ENCODE measurements around the gene CDC42BPG.

CDC42BPG gene

DNA sequence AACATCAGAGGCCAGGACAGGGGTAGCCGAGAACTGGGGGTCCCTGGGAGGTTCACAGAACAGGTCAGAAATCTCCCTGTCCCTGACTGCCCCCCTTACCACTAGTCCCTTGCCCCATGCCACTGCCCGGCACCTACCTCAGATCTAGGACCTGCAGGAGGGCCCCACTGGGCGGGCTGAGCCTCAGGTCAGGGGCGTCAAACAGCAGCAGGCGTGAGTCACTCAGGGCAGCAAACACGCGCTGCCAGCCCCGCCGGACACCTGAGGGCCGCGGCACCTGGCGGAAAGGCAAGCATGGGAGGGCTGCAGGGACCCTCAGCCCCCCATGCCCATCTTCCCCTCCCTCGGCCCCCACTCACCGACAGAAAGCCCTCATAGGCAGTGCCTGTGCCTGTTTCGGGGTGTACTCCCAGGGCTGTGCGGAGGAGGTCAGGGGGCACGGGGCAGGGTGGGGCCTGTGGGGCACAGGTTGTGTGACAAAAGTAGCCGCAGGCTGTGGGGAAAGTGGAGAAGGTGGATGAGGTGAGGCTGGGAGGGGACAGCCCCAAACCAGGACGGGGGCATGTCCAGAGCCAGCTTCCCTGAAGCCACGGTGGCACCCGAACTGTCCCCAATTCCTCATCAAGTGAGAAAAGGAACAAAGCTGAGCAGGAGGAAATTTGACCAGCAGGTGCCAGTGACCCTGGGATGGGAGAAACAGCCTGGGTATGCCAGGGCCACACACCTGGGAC is 11.8 kb downstream of the CDC42BPG start:
- Histone ChIP-seq H3K4me1 (ENCODE audit: insufficient read depth, low read length, poor library complexity, severe bottlenecking) (peaks cover 6% of the 10 kb centered on the region), H3K36me3 (ENCODE audit: insufficient read depth, low read length) (no peaks in the 10 kb centered on the region), H3K9me3 (ENCODE audit: insufficient read depth, low read depth, low read length) (no peaks in the 10 kb centered on the region), H3F3A (ENCODE audit: low read depth) (no peaks in the 10 kb centered on the region), H3K9ac (ENCODE audit: low read depth, low read length, poor library complexity, severe bottlenecking) (no peak overlapping the region), H4K20me1 (ENCODE audit: insufficient read depth, low read length, poor library complexity, severe bottlenecking) (no peaks in the 10 kb centered on the region), H3K4me2 (ENCODE audit: low read depth, low read length, poor library complexity, severe bottlenecking) (no peak overlapping the region), H2AFZ (ENCODE audit: low read length) (no peak overlapping the region), H3K79me2 (ENCODE audit: insufficient read depth, low read length) (no peaks in the 10 kb centered on the region), H3K9me2 (replicated peaks; ENCODE audit: low read depth, low read length) (no peaks in the 10 kb centered on the region), H3K4me3 (ENCODE audit: low read length, poor library complexity, severe bottlenecking) (no peak overlapping the region), H3K27me3 (ENCODE audit: insufficient read depth, low read length, poor library complexity, severe bottlenecking) (no peaks in the 10 kb centered on the region)
- TF ChIP-seq, protein P1, sequence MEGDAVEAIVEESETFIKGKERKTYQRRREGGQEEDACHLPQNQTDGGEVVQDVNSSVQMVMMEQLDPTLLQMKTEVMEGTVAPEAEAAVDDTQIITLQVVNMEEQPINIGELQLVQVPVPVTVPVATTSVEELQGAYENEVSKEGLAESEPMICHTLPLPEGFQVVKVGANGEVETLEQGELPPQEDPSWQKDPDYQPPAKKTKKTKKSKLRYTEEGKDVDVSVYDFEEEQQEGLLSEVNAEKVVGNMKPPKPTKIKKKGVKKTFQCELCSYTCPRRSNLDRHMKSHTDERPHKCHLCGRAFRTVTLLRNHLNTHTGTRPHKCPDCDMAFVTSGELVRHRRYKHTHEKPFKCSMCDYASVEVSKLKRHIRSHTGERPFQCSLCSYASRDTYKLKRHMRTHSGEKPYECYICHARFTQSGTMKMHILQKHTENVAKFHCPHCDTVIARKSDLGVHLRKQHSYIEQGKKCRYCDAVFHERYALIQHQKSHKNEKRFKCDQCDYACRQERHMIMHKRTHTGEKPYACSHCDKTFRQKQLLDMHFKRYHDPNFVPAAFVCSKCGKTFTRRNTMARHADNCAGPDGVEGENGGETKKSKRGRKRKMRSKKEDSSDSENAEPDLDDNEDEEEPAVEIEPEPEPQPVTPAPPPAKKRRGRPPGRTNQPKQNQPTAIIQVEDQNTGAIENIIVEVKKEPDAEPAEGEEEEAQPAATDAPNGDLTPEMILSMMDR (conservative IDR thresholded peaks at IDR 0.05; ENCODE audit: low read length) = no peak
- no peak for TF ChIP-seq EZH2phosphoT487 (IDR thresholded peaks at IDR 0.05; ENCODE audit: borderline replicate concordance)

DNA sequence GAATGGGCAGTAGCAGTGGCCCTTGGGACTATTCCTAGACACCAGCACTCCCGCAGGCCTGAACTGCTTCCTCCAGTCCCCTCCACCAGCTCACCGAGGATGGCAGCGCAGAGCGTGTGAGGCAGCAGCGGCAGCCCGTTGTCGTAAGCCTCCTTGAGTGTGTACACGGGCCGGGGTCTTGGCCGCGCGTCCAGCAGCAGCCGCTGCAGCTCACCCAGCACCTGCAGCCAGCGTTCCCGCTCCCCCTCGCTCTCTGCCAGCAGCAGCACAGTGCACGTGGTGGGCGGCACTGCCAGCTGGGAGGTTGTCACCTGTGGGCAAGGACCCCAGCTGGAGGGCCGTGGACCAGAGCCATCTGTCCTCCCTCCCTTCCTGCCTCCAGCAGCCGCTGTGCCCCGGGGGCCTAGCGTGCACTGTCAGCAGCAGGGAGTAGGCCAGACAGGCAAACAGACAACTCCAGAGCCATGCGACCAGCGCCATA is 13.0 kb downstream of the CDC42BPG start:
- Histone ChIP-seq H3K9me3 (ENCODE audit: insufficient read depth, low read depth, low read length) (no peaks in the 10 kb centered on the region), H3K4me2 (ENCODE audit: low read depth, low read length, poor library complexity, severe bottlenecking) (no peak overlapping the region), H3K9ac (ENCODE audit: low read depth, low read length, poor library complexity, severe bottlenecking) (no peak overlapping the region), H3K36me3 (ENCODE audit: insufficient read depth, low read length) (no peaks in the 10 kb centered on the region), H3K27me3 (ENCODE audit: insufficient read depth, low read length, poor library complexity, severe bottlenecking) (no peaks in the 10 kb centered on the region), H4K20me1 (ENCODE audit: insufficient read depth, low read length, poor library complexity, severe bottlenecking) (no peaks in the 10 kb centered on the region), H3K4me3 (ENCODE audit: low read length, poor library complexity, severe bottlenecking) (no peak overlapping the region), H3K79me2 (ENCODE audit: insufficient read depth, low read length) (no peaks in the 10 kb centered on the region), H3K9me2 (replicated peaks; ENCODE audit: low read depth, low read length) (no peaks in the 10 kb centered on the region), H2AFZ (ENCODE audit: low read length) (no peak overlapping the region), H3K4me1 (ENCODE audit: insufficient read depth, low read length, poor library complexity, severe bottlenecking) (no peaks in the 10 kb centered on the region), H3F3A (ENCODE audit: low read depth) (no peaks in the 10 kb centered on the region)
- TF ChIP-seq, protein P1 (conservative IDR thresholded peaks at IDR 0.05; ENCODE audit: low read length) = no peak
- TF ChIP-seq EZH2phosphoT487 (IDR thresholded peaks at IDR 0.05; ENCODE audit: borderline replicate concordance) = no peak

DNA sequence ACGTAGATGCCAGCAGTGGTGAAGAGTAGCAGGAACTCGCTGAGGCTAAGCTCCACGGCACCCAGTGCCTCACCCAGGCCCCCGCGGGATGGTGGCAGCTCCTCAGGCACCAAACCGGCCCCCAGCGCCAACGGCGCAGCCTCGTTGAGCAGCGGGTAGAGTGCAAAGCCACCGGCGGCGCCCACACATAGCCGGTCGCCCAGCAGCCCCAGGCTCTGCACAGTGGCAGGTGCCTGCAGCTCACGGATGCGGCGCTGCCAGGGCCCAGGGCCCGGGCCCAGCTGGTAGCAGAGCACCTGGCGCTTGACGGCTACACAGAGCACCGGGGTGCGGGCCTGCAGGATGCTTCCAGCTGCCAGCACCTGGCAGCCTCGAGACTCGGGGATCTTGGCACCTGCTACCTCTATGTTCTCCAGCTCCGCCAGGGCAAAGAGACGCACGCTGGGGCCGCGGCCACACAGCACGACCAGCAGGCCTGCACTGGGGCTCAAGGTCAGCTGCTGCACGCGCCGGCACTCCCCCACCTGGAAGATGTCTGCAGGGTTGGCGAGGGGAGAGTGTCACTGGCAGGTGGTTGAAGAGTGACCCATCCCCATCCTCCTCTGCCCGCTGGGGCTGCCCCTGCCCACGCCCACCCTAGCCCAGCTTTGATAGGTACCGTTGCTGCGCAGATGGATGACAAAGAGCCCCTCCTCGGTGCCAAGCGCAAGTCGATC is 14.8 kb downstream of the CDC42BPG start:
- Histone ChIP-seq H2AFZ (ENCODE audit: low read length) (no peak overlapping the region), H3K36me3 (ENCODE audit: insufficient read depth, low read length) (no peaks in the 10 kb centered on the region), H3K9me2 (replicated peaks; ENCODE audit: low read depth, low read length) (no peaks in the 10 kb centered on the region), H3K9ac (ENCODE audit: low read depth, low read length, poor library complexity, severe bottlenecking) (no peak overlapping the region), H3K9me3 (ENCODE audit: insufficient read depth, low read depth, low read length) (no peaks in the 10 kb centered on the region), H3K4me3 (ENCODE audit: low read length, poor library complexity, severe bottlenecking) (no peak overlapping the region), H3K27me3 (ENCODE audit: insufficient read depth, low read length, poor library complexity, severe bottlenecking) (no peaks in the 10 kb centered on the region), H3F3A (ENCODE audit: low read depth) (no peaks in the 10 kb centered on the region), H4K20me1 (ENCODE audit: insufficient read depth, low read length, poor library complexity, severe bottlenecking) (no peaks in the 10 kb centered on the region), H3K4me2 (ENCODE audit: low read depth, low read length, poor library complexity, severe bottlenecking) (no peak overlapping the region), H3K79me2 (ENCODE audit: insufficient read depth, low read length) (no peaks in the 10 kb centered on the region), H3K4me1 (ENCODE audit: insufficient read depth, low read length, poor library complexity, severe bottlenecking) (no peaks in the 10 kb centered on the region)
- TF ChIP-seq, protein P1 (conservative IDR thresholded peaks at IDR 0.05; ENCODE audit: low read length) = no peak
- no peak for TF ChIP-seq EZH2phosphoT487 (IDR thresholded peaks at IDR 0.05; ENCODE audit: borderline replicate concordance)
